ENCODE measurements around the gene PHTF2.
"Not testable (repeated sequence)": the region's sequence is repeated elsewhere in the genome, so short reads cannot be mapped to it uniquely, and the experiment has no call there.

PHTF2 gene

GRCh38 chr7:77989981-77990566, 191.5 kb downstream of the PHTF2 start:
- DNase-seq (ENCODE audit: low read depth in 2 of 2), result no peak

GRCh38 chr7:77991656-77992055, 193.1 kb downstream of the PHTF2 start:
- DNase-seq (ENCODE audit: low read depth in 2 of 2), result no peak

GRCh38 chr7:77993838-77994237, 195.3 kb downstream of the PHTF2 start:
- DNase-seq (ENCODE audit: low read depth in 2 of 2), result no peak

- DNase-seq (ENCODE audit: low read depth in 2 of 2), result no peak
These were observed 197.1 kb downstream of the PHTF2 start for GRCh38 chr7:77995717-77996116.

- DNase-seq (ENCODE audit: low read depth in 2 of 2), result not testable (repeated sequence)
These were observed 200.6 kb downstream of the PHTF2 start for GRCh38 chr7:77999168-77999567.

GRCh38 chr7:78002021-78002420, 203.4 kb downstream of the PHTF2 start:
- DNase-seq (ENCODE audit: low read depth in 2 of 2), result no peak

GRCh38 chr7:78002715-78003114, 204.1 kb downstream of the PHTF2 start:
- no peak for DNase-seq (ENCODE audit: low read depth in 2 of 2)

- no peak for DNase-seq (ENCODE audit: low read depth in 2 of 2)
These were observed 207.6 kb downstream of the PHTF2 start for GRCh38 chr7:78006063-78006755.

All from stimulated activated CD8-positive, alpha-beta memory T cell treated with anti-CD3 and anti-CD28 coated beads, Interleukin-7, amount 100 ng/mL, for 1 hour (primary cell).